Subcutaneous adipose tissue (tissue), 4 donors: ENCODE measurements around the gene JAKMIP1. TPM values are rescaled to one million over a fixed set of nuclear protein-coding genes. Genes with fewer than 3 reads are reported as not detected.

Experiments used
- total RNA-seq, 4 donors: library from RNA; depleted of rRNA; stranded (reverse); fragments of >200 nt; gene quantifications; one replicate each; pipeline ENCODE4 v1.1.0, GENCODE V29; 2016
- TF ChIP-seq, protein P1 (sequence below): fragments of 450-650 bp; IDR thresholded peaks from one replicate; pipeline ENCODE4 v1.5.1; 2016; ENCODE audit warnings: low read depth, mild to moderate bottlenecking, control low read depth, antibody characterized with exemption, moderate library complexity

The JAKMIP1 gene
- total RNA-seq, 4 donors from 2014 or later = 0.33 to 0.88 (median 0.36) TPM

DNA sequence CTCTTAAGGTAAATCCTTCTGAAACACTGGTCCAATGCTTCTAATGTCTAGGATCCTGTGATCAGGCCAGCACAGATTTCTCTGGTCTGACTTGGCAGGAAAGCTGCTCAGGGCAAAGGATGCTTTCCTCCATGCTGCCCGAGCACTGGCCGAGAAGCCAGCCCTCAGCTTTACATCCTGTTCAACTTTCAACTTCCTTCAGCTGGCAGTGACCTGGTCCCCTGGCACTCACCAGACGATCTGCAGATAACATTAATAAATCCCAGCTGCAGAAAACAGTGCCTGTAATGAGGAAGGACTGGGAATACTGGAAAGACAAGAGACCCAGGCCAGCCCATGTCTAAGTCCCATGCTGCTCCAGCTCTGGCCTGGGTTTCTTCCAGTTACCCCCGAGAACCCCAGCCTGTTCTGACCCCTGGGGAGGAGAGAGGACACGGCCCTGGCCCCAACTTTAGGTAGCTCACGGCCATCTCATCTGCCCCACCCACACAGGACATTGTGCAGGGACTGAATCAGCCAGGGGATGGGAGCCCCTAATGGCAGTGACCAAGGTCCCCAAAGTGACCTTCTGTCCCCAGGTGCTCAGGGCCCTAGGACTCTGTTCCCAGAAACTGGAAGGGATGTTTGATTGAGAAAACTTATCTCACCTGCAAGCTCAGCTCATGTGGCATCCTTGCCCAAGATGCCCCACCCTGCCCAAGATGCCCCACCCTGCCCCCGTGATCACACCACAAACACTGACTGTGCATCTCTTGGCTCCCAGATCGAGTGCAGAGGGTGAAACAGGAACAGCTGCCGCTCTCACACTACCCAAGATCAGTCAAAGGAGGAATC lies 28.0 kb downstream of the JAKMIP1 start:
- TF ChIP-seq, protein P1, sequence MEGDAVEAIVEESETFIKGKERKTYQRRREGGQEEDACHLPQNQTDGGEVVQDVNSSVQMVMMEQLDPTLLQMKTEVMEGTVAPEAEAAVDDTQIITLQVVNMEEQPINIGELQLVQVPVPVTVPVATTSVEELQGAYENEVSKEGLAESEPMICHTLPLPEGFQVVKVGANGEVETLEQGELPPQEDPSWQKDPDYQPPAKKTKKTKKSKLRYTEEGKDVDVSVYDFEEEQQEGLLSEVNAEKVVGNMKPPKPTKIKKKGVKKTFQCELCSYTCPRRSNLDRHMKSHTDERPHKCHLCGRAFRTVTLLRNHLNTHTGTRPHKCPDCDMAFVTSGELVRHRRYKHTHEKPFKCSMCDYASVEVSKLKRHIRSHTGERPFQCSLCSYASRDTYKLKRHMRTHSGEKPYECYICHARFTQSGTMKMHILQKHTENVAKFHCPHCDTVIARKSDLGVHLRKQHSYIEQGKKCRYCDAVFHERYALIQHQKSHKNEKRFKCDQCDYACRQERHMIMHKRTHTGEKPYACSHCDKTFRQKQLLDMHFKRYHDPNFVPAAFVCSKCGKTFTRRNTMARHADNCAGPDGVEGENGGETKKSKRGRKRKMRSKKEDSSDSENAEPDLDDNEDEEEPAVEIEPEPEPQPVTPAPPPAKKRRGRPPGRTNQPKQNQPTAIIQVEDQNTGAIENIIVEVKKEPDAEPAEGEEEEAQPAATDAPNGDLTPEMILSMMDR = no peak

DNA sequence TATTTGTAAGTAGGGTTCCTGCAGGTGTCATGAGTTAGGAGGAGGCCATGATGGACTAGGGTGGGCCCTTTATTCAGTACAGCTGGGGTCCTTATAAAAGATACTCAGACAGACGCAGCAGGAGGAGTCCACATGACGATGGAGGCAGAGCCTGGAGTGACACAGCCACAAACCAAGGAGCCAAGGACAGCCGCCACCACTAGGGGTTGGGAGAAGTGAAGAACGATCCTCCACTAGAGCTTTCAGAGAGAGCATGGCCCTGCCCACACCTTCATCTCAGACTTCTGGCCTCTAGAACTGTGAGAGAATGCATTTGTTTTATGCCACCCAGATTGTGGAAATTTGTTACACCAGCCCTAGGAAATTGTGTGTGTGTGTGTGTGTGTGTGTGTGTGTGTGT lies 31.1 kb downstream of the JAKMIP1 start:
- TF ChIP-seq, protein P1 = no peak

DNA sequence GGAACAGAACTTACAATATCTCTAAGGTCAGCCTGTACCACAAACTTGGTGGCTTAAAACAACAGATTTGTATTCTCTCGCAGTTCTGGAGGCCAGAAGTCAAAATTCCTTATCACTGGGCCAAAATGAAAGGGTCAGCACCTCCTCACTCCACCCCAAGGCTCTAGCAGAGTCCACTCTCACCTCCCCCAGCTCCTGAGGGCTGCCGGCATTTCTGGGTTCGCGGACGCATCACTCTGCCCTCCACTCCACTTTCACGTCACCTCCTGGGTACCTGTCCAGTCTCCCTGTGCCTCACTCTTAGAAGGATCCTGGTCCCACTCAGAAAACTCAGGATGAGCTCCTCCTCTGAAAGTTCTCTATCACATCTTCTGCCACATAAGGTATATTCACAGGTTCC lies 34.6 kb downstream of the JAKMIP1 start:
- TF ChIP-seq, protein P1 = no peak

DNA sequence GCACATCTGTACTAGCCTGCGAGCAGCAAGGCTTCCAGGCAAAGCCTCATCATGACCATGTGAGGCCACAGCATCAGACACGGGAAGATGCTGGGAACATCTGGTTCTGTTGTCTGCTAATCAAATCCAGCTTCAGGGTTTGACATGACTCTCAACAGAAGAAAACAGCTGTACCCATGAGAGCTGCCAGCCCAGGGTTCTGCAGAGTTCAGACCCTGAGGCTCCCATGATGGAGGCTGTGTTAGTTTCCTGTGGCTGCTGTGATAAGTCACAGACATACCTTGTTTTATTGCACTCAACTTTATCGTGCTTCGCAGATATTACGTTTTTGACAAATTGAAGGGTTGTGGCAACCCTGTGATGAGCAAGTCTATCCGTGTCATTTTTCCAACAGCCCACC lies 37.5 kb downstream of the JAKMIP1 start:
- TF ChIP-seq, protein P1 = no peak

DNA sequence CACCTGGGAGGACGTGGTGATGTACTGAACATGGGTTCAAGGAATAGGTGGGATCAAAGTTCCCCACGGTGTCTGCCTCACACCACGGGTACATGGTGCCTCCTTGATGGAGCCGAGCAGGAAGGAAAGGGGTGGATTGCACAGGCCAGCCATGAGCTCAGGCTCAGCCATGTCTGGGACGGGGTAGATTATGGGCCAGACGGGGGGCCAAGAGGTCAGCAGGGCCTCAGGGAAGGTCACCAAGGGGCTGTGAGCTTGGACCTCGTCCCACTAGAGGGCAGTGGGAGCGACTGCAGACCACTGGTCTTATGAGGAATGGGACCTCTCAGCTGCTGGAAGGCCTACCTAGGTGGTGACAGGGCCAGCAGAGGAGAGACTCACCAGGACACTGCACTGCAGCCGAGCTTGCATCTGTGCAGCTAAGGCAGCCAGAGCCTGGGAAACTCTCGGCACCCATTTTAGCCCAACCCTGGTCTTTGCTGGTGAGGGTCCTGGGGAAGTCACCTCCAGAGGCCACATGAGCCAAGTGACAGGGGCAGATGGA lies 38.4 kb downstream of the JAKMIP1 start:
- TF ChIP-seq, protein P1 = no peak

DNA sequence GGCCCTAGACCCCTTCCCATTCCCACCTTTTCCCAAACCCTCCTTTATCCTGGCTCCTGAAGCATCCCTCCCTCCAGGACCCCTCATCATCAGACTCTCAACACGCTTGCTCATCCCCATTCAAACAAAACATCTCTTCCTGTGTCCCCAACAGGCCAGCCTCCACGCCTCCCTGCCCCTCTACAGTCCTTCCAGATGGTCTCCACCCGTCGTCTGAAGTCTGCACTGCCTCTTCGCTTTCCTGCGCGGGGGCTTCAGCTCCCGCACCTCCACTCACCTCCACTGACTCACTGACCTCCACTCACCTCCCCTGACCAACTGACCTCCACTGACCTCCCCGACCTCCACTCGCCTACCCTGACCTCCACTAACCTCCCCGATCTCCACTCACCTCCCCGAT lies 39.8 kb downstream of the JAKMIP1 start:
- TF ChIP-seq, protein P1 = no peak

DNA sequence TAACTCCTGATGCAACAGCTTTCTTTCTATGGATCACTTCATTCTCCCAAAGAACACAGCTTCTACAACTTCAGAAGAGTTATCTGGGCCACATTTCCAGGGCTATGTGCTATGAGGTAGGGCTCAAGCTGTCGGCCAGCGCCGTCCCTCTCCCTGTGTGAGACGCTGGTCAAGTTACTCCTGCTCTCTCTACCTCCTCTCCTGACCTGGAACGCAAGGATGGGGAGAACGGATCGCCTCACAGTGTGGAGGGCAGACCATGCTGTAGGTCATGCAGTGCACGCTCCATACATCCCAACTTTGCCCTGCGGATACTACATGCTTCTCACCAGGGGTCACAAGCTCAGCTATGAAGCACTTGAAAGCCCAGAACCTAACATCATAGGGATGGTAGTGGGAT lies 42.4 kb downstream of the JAKMIP1 start:
- TF ChIP-seq, protein P1 = no peak
